WTC11 (cell line): ENCODE results near the gene CACNA2D3. TPM values are rescaled to one million over a fixed set of nuclear protein-coding genes. Genes with fewer than 3 reads are reported as not detected.

ENCODE experiments used
- ATAC-seq: fragments of 200-7000 bp; cut with Tn5 transposase; 2 replicates; pipeline ENCODE4 v1.10.0; 2021; ENCODE audit warnings: mild to moderate bottlenecking, moderate library complexity
- CTCF ChIA-PET: fragments of 300-600 bp; sonication (Branson Sonifier 250); formaldehyde crosslinking; loops from one replicate; lab custom pipeline; 2021; ENCODE audit warnings: antibody characterized with exemption; lab: Charles Lee
- POLR2A ChIA-PET: fragments of 350-600 bp; sonication (Branson Sonifier 250); formaldehyde crosslinking; loops from one replicate; lab custom pipeline; 2021; ENCODE audit warnings: antibody characterized with exemption; lab: Charles Lee
- DNase-seq: peaks from one replicate; pipeline ENCODE4 v3.0.0; 2021; ENCODE audit warnings: low spot score
- H3K27ac Mint-ChIP-seq: 2 replicates; pipeline ENCODE4 v1.8.0; 2021; ENCODE audit warnings: mixed read lengths
- H3K27me3 Mint-ChIP-seq: 2 replicates; pipeline ENCODE4 v1.8.0; 2021; ENCODE audit warnings: low read depth, mild to moderate bottlenecking, moderate library complexity, mixed read lengths
- H3K36me3 Mint-ChIP-seq: 2 replicates; pipeline ENCODE4 v1.8.0; 2021; ENCODE audit warnings: mixed read lengths
- H3K4me1 Mint-ChIP-seq: 2 replicates; pipeline ENCODE4 v1.8.0; 2022; ENCODE audit warnings: mixed read lengths
- H3K4me3 Mint-ChIP-seq: 2 replicates; pipeline ENCODE4 v1.8.0; 2021; ENCODE audit warnings: mild to moderate bottlenecking, moderate library complexity, mixed read lengths
- H3K9me3 Mint-ChIP-seq: 2 replicates; pipeline ENCODE4 v1.8.0; 2021; ENCODE audit warnings: mixed read lengths
- ATF1 ChIP-seq: sonication (generic); formaldehyde crosslinking; IDR thresholded peaks from 2 replicates; pipeline ENCODE4 v1.8.1; 2023; ENCODE audit warnings: mild to moderate bottlenecking, moderate library complexity, missing genetic modification reagents
- FOXJ3 ChIP-seq: sonication (generic); formaldehyde crosslinking; IDR thresholded peaks from 2 replicates; pipeline ENCODE4 v1.9.0; 2021; ENCODE audit warnings: missing genetic modification reagents, mild to moderate bottlenecking, borderline replicate concordance
- GRHL2 ChIP-seq: fragments of 250-450 bp; sonication (Bioruptor Pico); IDR thresholded peaks from 2 replicates; pipeline ENCODE4 v1.8.0; 2022; ENCODE audit warnings: mild to moderate bottlenecking, moderate library complexity; ENCODE audit not compliant: insufficient replicate concordance, severe bottlenecking
- HMGA2 ChIP-seq: fragments of 250-450 bp; sonication (Bioruptor Pico); IDR thresholded peaks from 2 replicates; pipeline ENCODE4 v1.4.0; 2021; ENCODE audit warnings: mild to moderate bottlenecking, moderate library complexity
- JUN ChIP-seq: sonication (generic); formaldehyde crosslinking; IDR thresholded peaks from 2 replicates; pipeline ENCODE4 v1.8.0; 2023; ENCODE audit warnings: mild to moderate bottlenecking, missing genetic modification reagents
- NFATC4 ChIP-seq: fragments of 250-450 bp; sonication (Bioruptor Pico); IDR thresholded peaks from 2 replicates; pipeline ENCODE4 v1.9.0; 2021; ENCODE audit warnings: mild to moderate bottlenecking
- SP1 ChIP-seq: sonication (generic); formaldehyde crosslinking; conservative IDR thresholded peaks from 2 replicates; pipeline ENCODE4 v1.8.1; 2022; ENCODE audit warnings: missing genetic modification reagents
- TEAD1 ChIP-seq: sonication (generic); formaldehyde crosslinking; IDR thresholded peaks from 2 replicates; pipeline ENCODE4 v1.8.0; 2022; ENCODE audit warnings: mild to moderate bottlenecking, missing genetic modification reagents
- ZNF138 ChIP-seq: sonication (generic); formaldehyde crosslinking; conservative IDR thresholded peaks from 2 replicates; pipeline ENCODE4 v1.8.1; 2022; ENCODE audit warnings: mild to moderate bottlenecking, moderate library complexity, missing genetic modification reagents
- ZNF219 ChIP-seq: sonication (generic); formaldehyde crosslinking; IDR thresholded peaks from 2 replicates; pipeline ENCODE4 v1.8.0; 2023; ENCODE audit warnings: missing genetic modification reagents, mild to moderate bottlenecking, borderline replicate concordance
- ZNF416 ChIP-seq: fragments of 250-450 bp; sonication (Bioruptor Pico); IDR thresholded peaks from 2 replicates; pipeline ENCODE4 v1.9.0; 2021; ENCODE audit warnings: mild to moderate bottlenecking, inconsistent platforms
- ZNF671 ChIP-seq: fragments of 250-450 bp; sonication (Bioruptor Pico); IDR thresholded peaks from 2 replicates; pipeline ENCODE4 v1.8.0; 2021; ENCODE audit warnings: mild to moderate bottlenecking
- total RNA-seq: library from RNA; stranded (reverse); gene quantifications from 3 replicates; pipeline ENCODE4 v1.2.3, GENCODE V29; 2021
- TF ChIP-seq, protein P1 (sequence below): sonication (generic); formaldehyde crosslinking; IDR thresholded peaks from 2 replicates; pipeline ENCODE4 v1.8.0; 2022; ENCODE audit warnings: mild to moderate bottlenecking, missing genetic modification reagents
- TF ChIP-seq, protein P2 (sequence below): fragments of 250-450 bp; sonication (Bioruptor Pico); conservative IDR thresholded peaks from 2 replicates; pipeline ENCODE4 v1.9.0; 2021; ENCODE audit warnings: mild to moderate bottlenecking
- TF ChIP-seq, protein P3 (sequence below): sonication (generic); formaldehyde crosslinking; IDR thresholded peaks from 2 replicates; pipeline ENCODE4 v1.8.1; 2022; ENCODE audit warnings: mild to moderate bottlenecking, missing genetic modification reagents, moderate library complexity, borderline replicate concordance
- TF ChIP-seq, protein P4 (sequence below): sonication (generic); formaldehyde crosslinking; IDR thresholded peaks from 2 replicates; pipeline ENCODE4 v1.8.0; 2023; ENCODE audit warnings: mild to moderate bottlenecking, missing genetic modification reagents
- TF ChIP-seq, protein P5 (sequence below): fragments of 250-450 bp; sonication (Bioruptor Pico); IDR thresholded peaks from 2 replicates; pipeline ENCODE4 v1.9.0; 2021; ENCODE audit warnings: mild to moderate bottlenecking
- TF ChIP-seq, protein P6 (sequence below): sonication (generic); formaldehyde crosslinking; conservative IDR thresholded peaks from 2 replicates; pipeline ENCODE4 v1.8.1; 2022; ENCODE audit warnings: mild to moderate bottlenecking, missing genetic modification reagents
- TF ChIP-seq, protein P7 (sequence below): sonication (generic); formaldehyde crosslinking; IDR thresholded peaks from 2 replicates; pipeline ENCODE4 v1.8.0; 2022; ENCODE audit warnings: mild to moderate bottlenecking, missing genetic modification reagents
- TF ChIP-seq, protein P8 (sequence below): sonication (generic); formaldehyde crosslinking; IDR thresholded peaks from 2 replicates; pipeline ENCODE4 v1.8.1; 2023; ENCODE audit warnings: mild to moderate bottlenecking, missing genetic modification reagents, borderline replicate concordance

The CACNA2D3 gene
- total RNA-seq, 1 experiment from 2014 or later = 5.0 TPM

DNA sequence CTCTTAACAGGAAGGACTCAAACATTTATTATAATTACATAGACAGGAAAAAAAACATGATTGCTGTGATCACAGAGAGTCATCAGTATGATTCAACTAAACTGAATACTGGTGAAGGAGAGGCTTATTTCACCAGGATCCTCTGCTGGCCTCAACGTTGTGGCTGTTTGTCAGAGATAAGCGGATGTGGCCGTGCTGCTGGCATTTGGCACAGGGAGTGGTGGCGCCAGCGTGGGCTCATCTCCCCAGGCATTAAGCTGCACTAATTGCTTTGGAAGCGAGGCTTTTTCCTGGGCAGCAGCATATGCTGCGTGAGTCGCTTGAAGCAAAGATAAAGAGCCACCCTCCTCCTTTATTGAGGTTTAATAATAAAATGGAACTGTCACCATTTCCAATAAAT lies 498.8 kb downstream of the CACNA2D3 start (continued):
- TF ChIP-seq, protein P1, sequence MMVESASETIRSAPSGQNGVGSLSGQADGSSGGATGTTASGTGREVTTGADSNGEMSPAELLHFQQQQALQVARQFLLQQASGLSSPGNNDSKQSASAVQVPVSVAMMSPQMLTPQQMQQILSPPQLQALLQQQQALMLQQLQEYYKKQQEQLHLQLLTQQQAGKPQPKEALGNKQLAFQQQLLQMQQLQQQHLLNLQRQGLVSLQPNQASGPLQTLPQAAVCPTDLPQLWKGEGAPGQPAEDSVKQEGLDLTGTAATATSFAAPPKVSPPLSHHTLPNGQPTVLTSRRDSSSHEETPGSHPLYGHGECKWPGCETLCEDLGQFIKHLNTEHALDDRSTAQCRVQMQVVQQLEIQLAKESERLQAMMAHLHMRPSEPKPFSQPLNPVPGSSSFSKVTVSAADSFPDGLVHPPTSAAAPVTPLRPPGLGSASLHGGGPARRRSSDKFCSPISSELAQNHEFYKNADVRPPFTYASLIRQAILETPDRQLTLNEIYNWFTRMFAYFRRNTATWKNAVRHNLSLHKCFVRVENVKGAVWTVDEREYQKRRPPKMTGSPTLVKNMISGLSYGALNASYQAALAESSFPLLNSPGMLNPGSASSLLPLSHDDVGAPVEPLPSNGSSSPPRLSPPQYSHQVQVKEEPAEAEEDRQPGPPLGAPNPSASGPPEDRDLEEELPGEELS (CRISPR knock-in tag) = no peak
- TF ChIP-seq, protein P2, sequence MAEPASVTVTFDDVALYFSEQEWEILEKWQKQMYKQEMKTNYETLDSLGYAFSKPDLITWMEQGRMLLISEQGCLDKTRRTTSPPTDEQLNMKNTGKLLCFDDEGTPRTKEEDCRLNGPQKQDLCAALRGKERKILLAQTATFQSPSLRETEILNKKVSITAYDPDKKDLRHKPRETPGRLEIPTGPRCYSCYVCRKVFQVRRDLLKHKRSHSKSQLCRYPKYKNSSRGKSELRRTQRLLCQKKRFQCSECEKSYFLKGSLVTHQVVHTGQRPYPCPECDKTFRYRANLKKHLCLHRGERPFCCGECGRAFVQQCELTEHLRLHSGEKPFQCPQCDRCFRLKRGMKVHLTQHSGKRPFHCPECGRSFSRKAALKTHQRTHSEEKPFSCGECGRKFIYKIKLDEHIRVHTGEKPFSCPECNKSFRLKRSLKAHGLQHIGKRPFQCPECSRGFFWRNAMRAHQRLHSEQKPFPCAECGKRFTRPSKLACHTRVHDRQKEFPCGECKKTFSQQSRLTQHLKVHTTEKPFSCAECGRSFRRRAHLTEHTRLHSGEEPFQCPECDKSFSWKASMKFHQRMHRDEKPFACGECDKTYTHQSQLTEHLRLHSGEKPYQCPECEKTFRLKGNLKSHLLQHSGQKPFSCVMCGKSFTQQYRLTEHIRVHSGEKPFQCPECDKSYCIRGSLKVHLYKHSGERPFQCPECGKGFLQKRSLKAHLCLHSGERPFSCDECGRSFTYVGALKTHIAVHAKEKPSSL (CRISPR knock-in tag) = no peak
- no peak for TF ChIP-seq ZNF138 (CRISPR knock-in tag)
- no peak for TF ChIP-seq HMGA2 (CRISPR knock-in tag)

DNA sequence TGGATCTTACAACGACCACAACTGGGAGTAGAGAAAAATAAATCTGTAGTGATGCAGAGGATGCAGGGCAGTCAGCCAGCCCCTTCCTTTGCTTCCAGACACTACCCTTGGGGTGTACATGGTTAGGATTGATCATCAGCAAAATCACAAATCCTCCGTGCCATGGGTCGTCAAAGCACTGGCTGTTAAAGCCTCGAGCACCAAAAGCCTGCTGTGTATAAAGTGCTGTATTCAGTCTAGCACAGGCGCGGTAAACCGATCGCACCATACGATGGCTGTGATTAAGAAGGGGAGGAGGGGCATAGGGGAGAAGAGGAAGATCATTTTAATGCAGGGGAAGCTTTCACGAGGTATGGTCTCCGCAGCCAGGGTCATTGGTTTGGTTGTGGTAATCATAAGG lies 500.3 kb downstream of the CACNA2D3 start:
- H3K27ac Mint-ChIP-seq = no peak overlapping the region
- H3K4me3 Mint-ChIP-seq = no peak overlapping the region
- TF ChIP-seq ZNF416 (no peak), NFATC4 (CRISPR knock-in tag) (no peak), ZNF219 (no peak), SP1 (CRISPR knock-in tag) (no peak), TEAD1 (CRISPR knock-in tag) (no peak), JUN (no peak), GRHL2 (no peak), ZNF671 (CRISPR knock-in tag) (no peak), ATF1 (CRISPR knock-in tag) (no peak), FOXJ3 (no peak)
- TF ChIP-seq, protein P3, sequence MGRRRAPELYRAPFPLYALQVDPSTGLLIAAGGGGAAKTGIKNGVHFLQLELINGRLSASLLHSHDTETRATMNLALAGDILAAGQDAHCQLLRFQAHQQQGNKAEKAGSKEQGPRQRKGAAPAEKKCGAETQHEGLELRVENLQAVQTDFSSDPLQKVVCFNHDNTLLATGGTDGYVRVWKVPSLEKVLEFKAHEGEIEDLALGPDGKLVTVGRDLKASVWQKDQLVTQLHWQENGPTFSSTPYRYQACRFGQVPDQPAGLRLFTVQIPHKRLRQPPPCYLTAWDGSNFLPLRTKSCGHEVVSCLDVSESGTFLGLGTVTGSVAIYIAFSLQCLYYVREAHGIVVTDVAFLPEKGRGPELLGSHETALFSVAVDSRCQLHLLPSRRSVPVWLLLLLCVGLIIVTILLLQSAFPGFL (CRISPR knock-in tag) = no peak
- TF ChIP-seq, protein P4, sequence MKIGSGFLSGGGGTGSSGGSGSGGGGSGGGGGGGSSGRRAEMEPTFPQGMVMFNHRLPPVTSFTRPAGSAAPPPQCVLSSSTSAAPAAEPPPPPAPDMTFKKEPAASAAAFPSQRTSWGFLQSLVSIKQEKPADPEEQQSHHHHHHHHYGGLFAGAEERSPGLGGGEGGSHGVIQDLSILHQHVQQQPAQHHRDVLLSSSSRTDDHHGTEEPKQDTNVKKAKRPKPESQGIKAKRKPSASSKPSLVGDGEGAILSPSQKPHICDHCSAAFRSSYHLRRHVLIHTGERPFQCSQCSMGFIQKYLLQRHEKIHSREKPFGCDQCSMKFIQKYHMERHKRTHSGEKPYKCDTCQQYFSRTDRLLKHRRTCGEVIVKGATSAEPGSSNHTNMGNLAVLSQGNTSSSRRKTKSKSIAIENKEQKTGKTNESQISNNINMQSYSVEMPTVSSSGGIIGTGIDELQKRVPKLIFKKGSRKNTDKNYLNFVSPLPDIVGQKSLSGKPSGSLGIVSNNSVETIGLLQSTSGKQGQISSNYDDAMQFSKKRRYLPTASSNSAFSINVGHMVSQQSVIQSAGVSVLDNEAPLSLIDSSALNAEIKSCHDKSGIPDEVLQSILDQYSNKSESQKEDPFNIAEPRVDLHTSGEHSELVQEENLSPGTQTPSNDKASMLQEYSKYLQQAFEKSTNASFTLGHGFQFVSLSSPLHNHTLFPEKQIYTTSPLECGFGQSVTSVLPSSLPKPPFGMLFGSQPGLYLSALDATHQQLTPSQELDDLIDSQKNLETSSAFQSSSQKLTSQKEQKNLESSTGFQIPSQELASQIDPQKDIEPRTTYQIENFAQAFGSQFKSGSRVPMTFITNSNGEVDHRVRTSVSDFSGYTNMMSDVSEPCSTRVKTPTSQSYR (CRISPR knock-in tag) = no peak
- TF ChIP-seq, protein P5, sequence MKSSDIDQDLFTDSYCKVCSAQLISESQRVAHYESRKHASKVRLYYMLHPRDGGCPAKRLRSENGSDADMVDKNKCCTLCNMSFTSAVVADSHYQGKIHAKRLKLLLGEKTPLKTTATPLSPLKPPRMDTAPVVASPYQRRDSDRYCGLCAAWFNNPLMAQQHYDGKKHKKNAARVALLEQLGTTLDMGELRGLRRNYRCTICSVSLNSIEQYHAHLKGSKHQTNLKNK (CRISPR knock-in tag) = no peak
- TF ChIP-seq, protein P6, sequence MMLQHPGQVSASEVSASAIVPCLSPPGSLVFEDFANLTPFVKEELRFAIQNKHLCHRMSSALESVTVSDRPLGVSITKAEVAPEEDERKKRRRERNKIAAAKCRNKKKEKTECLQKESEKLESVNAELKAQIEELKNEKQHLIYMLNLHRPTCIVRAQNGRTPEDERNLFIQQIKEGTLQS (CRISPR knock-in tag) = no peak
- TF ChIP-seq, protein P7, sequence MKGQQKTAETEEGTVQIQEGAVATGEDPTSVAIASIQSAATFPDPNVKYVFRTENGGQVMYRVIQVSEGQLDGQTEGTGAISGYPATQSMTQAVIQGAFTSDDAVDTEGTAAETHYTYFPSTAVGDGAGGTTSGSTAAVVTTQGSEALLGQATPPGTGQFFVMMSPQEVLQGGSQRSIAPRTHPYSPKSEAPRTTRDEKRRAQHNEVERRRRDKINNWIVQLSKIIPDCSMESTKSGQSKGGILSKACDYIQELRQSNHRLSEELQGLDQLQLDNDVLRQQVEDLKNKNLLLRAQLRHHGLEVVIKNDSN (CRISPR knock-in tag) = no peak
- TF ChIP-seq, protein P8, sequence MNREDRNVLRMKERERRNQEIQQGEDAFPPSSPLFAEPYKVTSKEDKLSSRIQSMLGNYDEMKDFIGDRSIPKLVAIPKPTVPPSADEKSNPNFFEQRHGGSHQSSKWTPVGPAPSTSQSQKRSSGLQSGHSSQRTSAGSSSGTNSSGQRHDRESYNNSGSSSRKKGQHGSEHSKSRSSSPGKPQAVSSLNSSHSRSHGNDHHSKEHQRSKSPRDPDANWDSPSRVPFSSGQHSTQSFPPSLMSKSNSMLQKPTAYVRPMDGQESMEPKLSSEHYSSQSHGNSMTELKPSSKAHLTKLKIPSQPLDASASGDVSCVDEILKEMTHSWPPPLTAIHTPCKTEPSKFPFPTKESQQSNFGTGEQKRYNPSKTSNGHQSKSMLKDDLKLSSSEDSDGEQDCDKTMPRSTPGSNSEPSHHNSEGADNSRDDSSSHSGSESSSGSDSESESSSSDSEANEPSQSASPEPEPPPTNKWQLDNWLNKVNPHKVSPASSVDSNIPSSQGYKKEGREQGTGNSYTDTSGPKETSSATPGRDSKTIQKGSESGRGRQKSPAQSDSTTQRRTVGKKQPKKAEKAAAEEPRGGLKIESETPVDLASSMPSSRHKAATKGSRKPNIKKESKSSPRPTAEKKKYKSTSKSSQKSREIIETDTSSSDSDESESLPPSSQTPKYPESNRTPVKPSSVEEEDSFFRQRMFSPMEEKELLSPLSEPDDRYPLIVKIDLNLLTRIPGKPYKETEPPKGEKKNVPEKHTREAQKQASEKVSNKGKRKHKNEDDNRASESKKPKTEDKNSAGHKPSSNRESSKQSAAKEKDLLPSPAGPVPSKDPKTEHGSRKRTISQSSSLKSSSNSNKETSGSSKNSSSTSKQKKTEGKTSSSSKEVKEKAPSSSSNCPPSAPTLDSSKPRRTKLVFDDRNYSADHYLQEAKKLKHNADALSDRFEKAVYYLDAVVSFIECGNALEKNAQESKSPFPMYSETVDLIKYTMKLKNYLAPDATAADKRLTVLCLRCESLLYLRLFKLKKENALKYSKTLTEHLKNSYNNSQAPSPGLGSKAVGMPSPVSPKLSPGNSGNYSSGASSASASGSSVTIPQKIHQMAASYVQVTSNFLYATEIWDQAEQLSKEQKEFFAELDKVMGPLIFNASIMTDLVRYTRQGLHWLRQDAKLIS (CRISPR knock-in tag) = no peak
- peaks cover 10% of the 10 kb centered on the region for H3K27me3 Mint-ChIP-seq
- CTCF ChIA-PET = no interaction called here
- no peak for DNase-seq
- peaks cover 8% of the 10 kb centered on the region for H3K9me3 Mint-ChIP-seq
- H3K4me1 Mint-ChIP-seq = peaks cover 6% of the 10 kb centered on the region
- no peaks in the 10 kb centered on the region for H3K36me3 Mint-ChIP-seq
- ATAC-seq = no peak
- POLR2A ChIA-PET = no interaction called here
